ENCODE data around the gene RPLP2.

DNA sequence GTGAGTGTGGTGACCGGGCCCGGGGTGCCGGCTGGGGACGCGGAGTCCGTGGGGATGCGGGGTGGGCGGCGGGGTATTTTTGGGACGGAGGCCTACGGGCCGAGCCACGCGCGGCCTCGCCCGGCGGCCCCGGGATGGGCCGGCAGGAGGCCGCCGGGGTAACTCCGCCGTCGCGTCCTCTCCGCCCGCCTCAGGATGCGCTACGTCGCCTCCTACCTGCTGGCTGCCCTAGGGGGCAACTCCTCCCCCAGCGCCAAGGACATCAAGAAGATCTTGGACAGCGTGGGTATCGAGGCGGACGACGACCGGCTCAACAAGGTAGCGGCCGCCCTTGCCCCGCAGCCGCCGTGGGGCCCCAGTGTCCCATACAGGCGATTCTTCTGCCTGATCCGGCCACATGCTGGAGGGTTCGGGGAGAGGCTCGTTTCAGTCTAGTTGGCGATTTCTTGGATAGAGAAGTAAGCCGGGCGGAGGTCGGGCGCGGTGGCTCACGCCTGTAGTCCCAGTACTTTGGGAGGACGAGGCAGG is 337 bp downstream of the RPLP2 start:
- TF ChIP-seq POLR2AphosphoS5 (IDR thresholded peaks at IDR 0.05) (no peak), CTCF (IDR thresholded peaks at IDR 0.05) (peak in 1 of 7 experiments; percentile 15), POLR2A (IDR thresholded peaks at IDR 0.05) (peak in 1 of 4 donors; percentile 42), EP300 (IDR thresholded peaks at IDR 0.05) (no peak)
